Fibroblast of lung (primary cell): ENCODE measurements around the gene PLEKHG4B. TPM values are rescaled to one million over a fixed set of nuclear protein-coding genes. Genes with fewer than 3 reads are reported as not detected.

Experiments
- DNase-seq, 2 donors: peaks; one replicate each; pipeline versions ENCODE4 v3.0.0 to v3.0.0-alpha.2; 2010; ENCODE audit warnings: low read depth in 2 of 2
- H2AFZ ChIP-seq: 2 replicates; pipeline ENCODE4 v1.5.1; 2012; ENCODE audit warnings: low read length, control low read depth, inconsistent platforms
- H3K27ac ChIP-seq: 2 replicates; pipeline ENCODE4 v1.5.1; 2011; ENCODE audit warnings: low read length, control low read depth; ENCODE audit not compliant: insufficient read depth
- H3K27me3 ChIP-seq: 2 replicates; pipeline ENCODE4 v1.5.1; 2011; ENCODE audit warnings: mild to moderate bottlenecking, low read length; ENCODE audit not compliant: control insufficient read depth, insufficient read depth
- H3K36me3 ChIP-seq: 2 replicates; pipeline ENCODE4 v1.5.1; 2011; ENCODE audit warnings: low read length; ENCODE audit not compliant: control insufficient read depth, insufficient read depth
- H3K4me1 ChIP-seq: 2 replicates; pipeline ENCODE4 v1.5.1; 2011; ENCODE audit warnings: low read length; ENCODE audit not compliant: control insufficient read depth, insufficient read depth; ENCODE audit errors: extremely low read depth
- H3K4me2 ChIP-seq: 2 replicates; pipeline ENCODE4 v1.5.1; 2011; ENCODE audit warnings: low read length, control low read depth; ENCODE audit not compliant: insufficient read depth; ENCODE audit errors: extremely low read depth
- H3K4me3 ChIP-seq, 4 experiments: fragments of 200-600 bp in 1 of 4; sonication (generic) in 1 of 4; replicated peaks in 1 of 4; 2 replicates each; pipeline ENCODE4 v1.5.1; 2011 to 2016; ENCODE audit warnings: low read length in 4 of 4, low read depth in 3 of 4, mild to moderate bottlenecking in 3 of 4, control low read depth in 2 of 4, inconsistent platforms in 1 of 4, mixed read lengths in 1 of 4; ENCODE audit not compliant: insufficient read depth in 1 of 4; ENCODE audit errors: control extremely low read depth in 1 of 4
- H3K79me2 ChIP-seq: 2 replicates; pipeline ENCODE4 v1.5.1; 2012; ENCODE audit warnings: mild to moderate bottlenecking, low read length, inconsistent platforms; ENCODE audit not compliant: control insufficient read depth, insufficient read depth
- H3K9ac ChIP-seq: 2 replicates; pipeline ENCODE4 v1.5.1; 2011; ENCODE audit warnings: mild to moderate bottlenecking, low read length, control low read depth; ENCODE audit not compliant: insufficient read depth
- H3K9me3 ChIP-seq: 2 replicates; pipeline ENCODE4 v1.5.1; 2012; ENCODE audit warnings: low read depth, low read length; ENCODE audit not compliant: control insufficient read depth, insufficient read depth
- H4K20me1 ChIP-seq: 2 replicates; pipeline ENCODE4 v1.5.1; 2011; ENCODE audit warnings: low read length; ENCODE audit not compliant: control insufficient read depth, insufficient read depth; ENCODE audit errors: extremely low read depth
- EZH2 ChIP-seq: IDR thresholded peaks from 2 replicates; pipeline ENCODE4 v1.5.1; 2012; ENCODE audit warnings: low read length, control low read depth, mild to moderate bottlenecking; ENCODE audit errors: missing control alignments
- polyA plus RNA-seq, 2 donors: library from polyadenylated mRNA; depleted of rRNA in 1 of 2; stranded (reverse) in 1 of 2; unstranded in 1 of 2; fragments of >200 nt; gene quantifications; 2 replicates each; pipeline ENCODE4 v1.2.1, GENCODE V29; 2011 to 2012; ENCODE audit warnings: missing spikeins in 1 of 2
- total RNA-seq: library from RNA; depleted of rRNA; stranded (reverse); fragments of >200 nt; gene quantifications from 2 replicates; pipeline ENCODE4 v1.2.1, GENCODE V29; 2014
- TF ChIP-seq, protein P1 (sequence below), 2 donors: IDR thresholded peaks in 1 of 2; conservative IDR thresholded peaks in 1 of 2; 1 replicate in 1 of 2; 2 replicates in 1 of 2; pipeline ENCODE4 v1.5.1; 2011 to 2012; ENCODE audit warnings: low read length in 2 of 2, control low read depth in 1 of 2, inconsistent platforms in 1 of 2, low read depth in 1 of 2, mild to moderate bottlenecking in 1 of 2

PLEKHG4B gene
- total and polyA plus RNA-seq, 2 donors (not counting 1 experiment from before 2014, with no cell fraction given): under 0.01 to 0.08 TPM

DNA sequence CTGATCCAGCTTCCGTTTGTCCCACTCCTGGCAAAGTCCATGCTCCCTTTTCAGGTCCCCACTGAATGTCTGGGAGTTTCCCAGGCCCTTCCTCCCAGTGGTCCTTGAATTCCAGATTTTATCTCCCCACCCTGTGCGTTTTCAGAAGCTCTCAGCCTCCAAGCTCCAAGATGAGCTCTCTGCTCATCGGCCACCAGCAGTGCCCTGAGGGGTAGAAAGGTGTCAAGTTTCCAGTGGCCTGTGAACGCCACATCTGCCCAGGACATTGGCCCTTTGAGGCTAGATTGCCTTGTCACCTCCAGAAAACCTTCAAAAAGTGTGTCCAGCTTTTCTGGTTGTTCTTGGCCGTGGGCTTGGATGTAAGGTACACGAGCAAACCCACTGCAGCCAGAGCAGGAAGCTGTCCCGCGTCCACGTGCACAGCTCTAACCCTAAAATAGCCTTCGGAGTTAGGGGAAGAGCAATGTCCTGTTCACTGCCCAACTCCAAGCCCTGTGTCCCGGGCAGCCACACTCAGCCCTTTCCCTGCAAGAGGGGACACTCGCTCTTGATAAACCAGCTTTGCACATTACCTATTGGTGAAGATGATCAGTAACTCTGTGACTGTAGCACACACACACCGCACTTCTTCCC lies 88.4 kb downstream of the PLEKHG4B start:
- Histone ChIP-seq H3K27me3 (peaks cover 7% of the 10 kb centered on the region), H3K79me2 (no peaks in the 10 kb centered on the region), H3K9ac (no peak overlapping the region), H3K4me3 (no peak overlapping the region), H3K4me2 (no peak overlapping the region), H3K27ac (no peak overlapping the region), H3K4me1 (no peaks in the 10 kb centered on the region), H2AFZ (no peak overlapping the region), H3K36me3 (no peaks in the 10 kb centered on the region), H3K9me3 (no peaks in the 10 kb centered on the region), H4K20me1 (no peaks in the 10 kb centered on the region)
- DNase-seq: no peak
- no peak for TF ChIP-seq EZH2
- TF ChIP-seq, protein P1, sequence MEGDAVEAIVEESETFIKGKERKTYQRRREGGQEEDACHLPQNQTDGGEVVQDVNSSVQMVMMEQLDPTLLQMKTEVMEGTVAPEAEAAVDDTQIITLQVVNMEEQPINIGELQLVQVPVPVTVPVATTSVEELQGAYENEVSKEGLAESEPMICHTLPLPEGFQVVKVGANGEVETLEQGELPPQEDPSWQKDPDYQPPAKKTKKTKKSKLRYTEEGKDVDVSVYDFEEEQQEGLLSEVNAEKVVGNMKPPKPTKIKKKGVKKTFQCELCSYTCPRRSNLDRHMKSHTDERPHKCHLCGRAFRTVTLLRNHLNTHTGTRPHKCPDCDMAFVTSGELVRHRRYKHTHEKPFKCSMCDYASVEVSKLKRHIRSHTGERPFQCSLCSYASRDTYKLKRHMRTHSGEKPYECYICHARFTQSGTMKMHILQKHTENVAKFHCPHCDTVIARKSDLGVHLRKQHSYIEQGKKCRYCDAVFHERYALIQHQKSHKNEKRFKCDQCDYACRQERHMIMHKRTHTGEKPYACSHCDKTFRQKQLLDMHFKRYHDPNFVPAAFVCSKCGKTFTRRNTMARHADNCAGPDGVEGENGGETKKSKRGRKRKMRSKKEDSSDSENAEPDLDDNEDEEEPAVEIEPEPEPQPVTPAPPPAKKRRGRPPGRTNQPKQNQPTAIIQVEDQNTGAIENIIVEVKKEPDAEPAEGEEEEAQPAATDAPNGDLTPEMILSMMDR (conservative IDR thresholded peaks at IDR 0.05 in 1 of 2, IDR thresholded peaks at IDR 0.05 in 1 of 2; ENCODE audit: low read depth in 1 of 2, low read length in 2 of 2): no peak

DNA sequence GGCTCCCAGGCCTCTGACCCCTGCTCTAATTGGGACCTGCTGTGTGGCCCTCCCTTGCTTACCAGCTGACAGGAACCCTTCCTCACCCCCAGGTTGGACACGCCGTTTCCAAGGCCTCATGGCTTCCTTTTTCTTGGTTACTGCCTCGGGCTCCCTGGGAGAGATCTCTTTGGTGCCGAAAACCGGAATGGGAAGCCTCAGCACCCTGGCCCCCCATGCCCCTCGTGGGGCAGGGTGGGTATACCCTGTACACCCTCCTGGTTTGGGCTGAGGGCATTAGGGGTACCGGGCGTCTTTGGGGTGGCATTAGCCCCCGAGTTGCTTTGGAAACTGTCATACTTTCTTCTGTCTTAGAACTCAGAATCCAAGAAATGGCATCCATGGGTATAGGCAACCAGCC lies 89.2 kb downstream of the PLEKHG4B start:
- Histone ChIP-seq H3K4me2 (no peak overlapping the region), H3K36me3 (no peaks in the 10 kb centered on the region), H3K79me2 (no peaks in the 10 kb centered on the region), H3K27ac (no peak overlapping the region), H2AFZ (no peak overlapping the region), H3K27me3 (peaks cover 7% of the 10 kb centered on the region), H4K20me1 (no peaks in the 10 kb centered on the region), H3K4me1 (no peaks in the 10 kb centered on the region), H3K4me3 (no peak overlapping the region), H3K9ac (no peak overlapping the region), H3K9me3 (no peaks in the 10 kb centered on the region)
- DNase-seq: no peak
- TF ChIP-seq, protein P1 (conservative IDR thresholded peaks at IDR 0.05 in 1 of 2, IDR thresholded peaks at IDR 0.05 in 1 of 2; ENCODE audit: low read depth in 1 of 2, low read length in 2 of 2): no peak
- no peak for TF ChIP-seq EZH2

DNA sequence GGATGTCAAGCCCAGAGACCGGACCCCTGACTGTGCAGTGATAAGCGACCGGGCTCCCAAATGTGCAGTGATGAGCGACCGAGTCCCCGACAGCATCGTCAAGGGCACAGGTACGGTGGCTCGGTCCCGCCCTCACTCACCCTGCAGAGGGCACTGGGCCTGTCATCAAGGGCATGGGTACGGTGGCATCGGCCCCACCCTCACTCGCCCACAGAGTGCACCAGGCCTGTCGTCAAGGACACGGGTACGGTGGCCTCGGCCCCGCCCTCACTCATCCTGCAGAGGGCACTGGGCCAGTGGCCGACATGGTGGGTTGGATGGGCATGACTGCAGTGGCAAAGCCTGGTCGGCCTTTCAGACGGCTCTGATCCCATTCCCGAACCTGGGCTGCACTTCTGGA lies 89.6 kb downstream of the PLEKHG4B start:
- Histone ChIP-seq H3K4me1 (no peaks in the 10 kb centered on the region), H3K9ac (no peak overlapping the region), H3K27me3 (peaks cover 7% of the 10 kb centered on the region), H4K20me1 (no peaks in the 10 kb centered on the region), H3K4me2 (no peak overlapping the region), H2AFZ (no peak overlapping the region), H3K36me3 (no peaks in the 10 kb centered on the region), H3K27ac (no peak overlapping the region), H3K9me3 (no peaks in the 10 kb centered on the region), H3K79me2 (no peaks in the 10 kb centered on the region), H3K4me3 (no peak overlapping the region)
- no peak for TF ChIP-seq EZH2
- DNase-seq: no peak
